ENCODE results near the gene ERF.
A peak's percentile ranks its signal among the peaks of the same experiment; 100 is the strongest.
"Not testable (repeated sequence)": the region's sequence is repeated elsewhere in the genome, so short reads cannot be mapped to it uniquely, and the experiment has no call there.

The ERF gene

GRCh38 chr19:42261763-42262162 is 6.8 kb upstream of the ERF start:
- ChIA-PET CTCF (interaction anchor here (0.6 to 2.7 kb wide), 4 partner anchors 17 to 19 kb away, joined by 3 to 9 read pairs (median 5); no protein-coding TSS in a partner anchor), POLR2A (no interaction called here)
- TF ChIP-seq CTCF (IDR thresholded peaks at IDR 0.05; ENCODE audit: control extremely low read depth, extremely low read depth, low read depth, missing control alignments): no peak
- DNase-seq (ENCODE audit: extremely low spot score): no peak

GRCh38 chr19:42257842-42258241 is 2.9 kb upstream of the ERF start:
- CTCF ChIA-PET: interaction anchor here (1.6 to 1.8 kb wide), 2 partner anchors 12 to 22 kb away, joined by 5 to 6 read pairs; partner anchors contain the start of gene CIC
- not testable (repeated sequence) for DNase-seq (ENCODE audit: extremely low spot score)
- POLR2A ChIA-PET: interaction anchor here (0.6 kb wide), 1 partner anchor 41 kb away, joined by 3 read pairs; no protein-coding TSS in a partner anchor

GRCh38 chr19:42255766-42256745 is 1.1 kb upstream of the ERF start:
- CTCF ChIA-PET: interaction anchor here (1.1 to 1.6 kb wide), 2 partner anchors 23 to 41 kb away, joined by 4 to 5 read pairs; no protein-coding TSS in a partner anchor
- TF ChIP-seq CTCF (IDR thresholded peaks at IDR 0.05; ENCODE audit: control extremely low read depth, extremely low read depth, low read depth, missing control alignments): no peak

GRCh38 chr19:42254089-42254849 is 659 bp downstream of the ERF start:
- DNase-seq (ENCODE audit: extremely low spot score): peak; percentile 64
- TF ChIP-seq CTCF (IDR thresholded peaks at IDR 0.05; ENCODE audit: control extremely low read depth, extremely low read depth, low read depth, missing control alignments): no peak
- POLR2A ChIA-PET: no interaction called here
- CTCF ChIA-PET: no interaction called here

More at GRCh38 chr19:42255766-42256745, 1.1 kb upstream of the ERF start:
- POLR2A ChIA-PET: interaction anchor here (0.6 kb wide), 1 partner anchor 386 kb away, joined by 4 read pairs; no protein-coding TSS in a partner anchor
- no peak for DNase-seq (ENCODE audit: extremely low spot score)

GRCh38 chr19:42253245-42254088 is 1.5 kb downstream of the ERF start:
- no peak for TF ChIP-seq CTCF (IDR thresholded peaks at IDR 0.05; ENCODE audit: control extremely low read depth, extremely low read depth, low read depth, missing control alignments)
- ChIA-PET CTCF (no interaction called here), POLR2A (no interaction called here)
- peak; percentile 62 for DNase-seq (ENCODE audit: extremely low spot score)

GRCh38 chr19:42252365-42253244 is 2.3 kb downstream of the ERF start:
- ChIA-PET CTCF (interaction anchor here (1.0 to 1.2 kb wide), 3 partner anchors 10 to 44 kb away, joined by 3 to 5 read pairs (median 4); no protein-coding TSS in a partner anchor), POLR2A (no interaction called here)
- TF ChIP-seq CTCF (IDR thresholded peaks at IDR 0.05; ENCODE audit: control extremely low read depth, extremely low read depth, low read depth, missing control alignments): no peak
- no peak for DNase-seq (ENCODE audit: extremely low spot score)
